ENCODE measurements around the gene DLX5. TPM values are rescaled to one million over a fixed set of nuclear protein-coding genes. Genes with fewer than 3 reads are reported as not detected.

DLX5 gene
- total RNA-seq, 3 donors from 2014 or later, result not detected

DNA sequence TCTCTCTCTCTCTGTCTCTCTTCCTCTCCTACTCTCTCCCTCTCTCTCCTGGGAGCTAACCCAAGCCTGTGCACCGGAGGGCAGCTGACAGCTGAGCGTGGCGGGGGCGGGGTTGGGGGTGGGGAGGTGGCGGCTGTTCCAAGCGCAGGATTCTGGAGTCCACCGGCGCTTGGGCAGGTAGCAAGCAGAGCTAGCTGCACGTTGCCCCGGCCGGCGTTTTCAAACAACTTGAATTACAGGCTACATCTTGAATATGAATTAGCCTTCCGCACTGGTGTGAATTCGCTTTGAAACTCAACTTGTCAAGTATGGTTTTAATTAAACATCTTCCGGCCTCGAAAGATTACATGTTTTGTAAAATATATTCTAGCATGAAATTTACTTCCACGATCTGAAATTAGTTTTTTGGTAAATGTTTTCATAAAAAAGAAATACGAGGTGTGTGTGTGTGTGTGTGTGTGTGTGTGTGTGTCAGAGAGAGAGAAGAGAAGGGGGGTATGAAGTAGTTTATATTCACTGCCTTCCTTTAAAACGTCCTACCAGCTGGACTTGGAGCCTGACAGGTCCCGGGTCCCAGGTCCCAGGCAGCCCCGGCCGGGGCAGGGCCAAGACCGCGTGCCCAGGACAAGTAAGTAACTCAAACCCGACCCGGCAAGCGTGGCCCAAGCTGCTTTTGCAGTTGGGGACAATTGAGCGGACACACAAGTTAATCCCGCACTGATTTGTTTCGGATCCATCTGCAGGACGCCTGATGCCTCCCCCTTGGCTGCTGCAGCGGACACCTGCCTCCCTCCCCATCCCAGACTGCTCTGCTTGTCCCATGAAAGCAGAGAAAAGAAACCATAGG is 28.3 kb downstream of the DLX5 start:
- Histone ChIP-seq H3K4me3 (no peak overlapping the region), H3K27ac (no peak overlapping the region), H3K9me3 (no peaks in the 10 kb centered on the region), H3K36me3 (no peaks in the 10 kb centered on the region), H3K4me1 (no peaks in the 10 kb centered on the region), H3K27me3 (peaks cover 3 to 100% of the 10 kb centered on the region in 2 donors)
- DNase-seq (ENCODE audit: low spot score in 2 of 2), result no peak
- TF ChIP-seq, protein P1, sequence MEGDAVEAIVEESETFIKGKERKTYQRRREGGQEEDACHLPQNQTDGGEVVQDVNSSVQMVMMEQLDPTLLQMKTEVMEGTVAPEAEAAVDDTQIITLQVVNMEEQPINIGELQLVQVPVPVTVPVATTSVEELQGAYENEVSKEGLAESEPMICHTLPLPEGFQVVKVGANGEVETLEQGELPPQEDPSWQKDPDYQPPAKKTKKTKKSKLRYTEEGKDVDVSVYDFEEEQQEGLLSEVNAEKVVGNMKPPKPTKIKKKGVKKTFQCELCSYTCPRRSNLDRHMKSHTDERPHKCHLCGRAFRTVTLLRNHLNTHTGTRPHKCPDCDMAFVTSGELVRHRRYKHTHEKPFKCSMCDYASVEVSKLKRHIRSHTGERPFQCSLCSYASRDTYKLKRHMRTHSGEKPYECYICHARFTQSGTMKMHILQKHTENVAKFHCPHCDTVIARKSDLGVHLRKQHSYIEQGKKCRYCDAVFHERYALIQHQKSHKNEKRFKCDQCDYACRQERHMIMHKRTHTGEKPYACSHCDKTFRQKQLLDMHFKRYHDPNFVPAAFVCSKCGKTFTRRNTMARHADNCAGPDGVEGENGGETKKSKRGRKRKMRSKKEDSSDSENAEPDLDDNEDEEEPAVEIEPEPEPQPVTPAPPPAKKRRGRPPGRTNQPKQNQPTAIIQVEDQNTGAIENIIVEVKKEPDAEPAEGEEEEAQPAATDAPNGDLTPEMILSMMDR (IDR thresholded peaks at IDR 0.05), result no peak
- no peak for TF ChIP-seq POLR2AphosphoS5 (IDR thresholded peaks at IDR 0.05)
- no peak for TF ChIP-seq POLR2A (IDR thresholded peaks at IDR 0.05)
- intact Hi-C loops (cut with DNase I; ENCODE audit: low total_unique reads), result no loop called here

DNA sequence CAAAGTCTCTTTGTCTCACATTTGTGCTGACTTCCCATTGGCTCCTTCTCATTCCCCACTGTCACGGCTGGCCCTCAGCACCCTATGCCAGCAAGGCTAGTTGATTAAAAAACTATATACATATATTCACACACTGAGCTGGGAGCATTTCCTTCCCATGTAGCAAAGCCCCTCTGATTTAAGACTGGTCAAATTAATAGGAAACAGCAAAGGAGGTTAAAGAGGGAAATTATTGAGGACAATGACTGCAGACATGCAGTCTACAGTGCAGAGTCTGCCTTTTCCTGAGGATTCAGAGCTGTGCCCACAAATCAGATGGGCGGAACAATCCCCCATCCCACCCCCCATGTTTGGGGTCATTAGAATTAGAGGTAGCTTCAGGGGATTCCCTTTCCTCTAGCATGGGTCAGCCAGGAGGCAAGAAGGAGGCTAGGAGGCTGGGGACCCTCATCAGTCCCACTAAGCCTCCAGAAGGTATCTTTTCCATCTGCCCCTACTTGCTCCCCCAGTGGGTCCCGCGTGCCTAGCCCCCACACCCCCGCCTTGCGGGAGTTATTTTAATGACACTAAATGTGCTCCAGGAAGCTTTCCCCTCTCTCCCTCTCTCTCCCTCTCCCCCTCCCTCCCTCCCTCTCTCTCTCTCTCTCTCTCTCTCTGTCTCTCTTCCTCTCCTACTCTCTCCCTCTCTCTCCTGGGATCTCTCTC is 29.1 kb downstream of the DLX5 start:
- no peaks in the 10 kb centered on the region for H3K4me1 ChIP-seq
- no peak overlapping the region for H3K4me3 ChIP-seq
- intact Hi-C loops (cut with DNase I; ENCODE audit: low total_unique reads), result no loop called here
- TF ChIP-seq POLR2A (IDR thresholded peaks at IDR 0.05) (no peak), POLR2AphosphoS5 (IDR thresholded peaks at IDR 0.05) (no peak)
- TF ChIP-seq, protein P1 (IDR thresholded peaks at IDR 0.05), result no peak
- no peaks in the 10 kb centered on the region for H3K9me3 ChIP-seq
- DNase-seq (ENCODE audit: low spot score in 2 of 2), result no peak
- no peak overlapping the region for H3K27ac ChIP-seq
- H3K36me3 ChIP-seq, result no peaks in the 10 kb centered on the region
- peaks cover 3 to 100% of the 10 kb centered on the region in 2 donors for H3K27me3 ChIP-seq

DNA sequence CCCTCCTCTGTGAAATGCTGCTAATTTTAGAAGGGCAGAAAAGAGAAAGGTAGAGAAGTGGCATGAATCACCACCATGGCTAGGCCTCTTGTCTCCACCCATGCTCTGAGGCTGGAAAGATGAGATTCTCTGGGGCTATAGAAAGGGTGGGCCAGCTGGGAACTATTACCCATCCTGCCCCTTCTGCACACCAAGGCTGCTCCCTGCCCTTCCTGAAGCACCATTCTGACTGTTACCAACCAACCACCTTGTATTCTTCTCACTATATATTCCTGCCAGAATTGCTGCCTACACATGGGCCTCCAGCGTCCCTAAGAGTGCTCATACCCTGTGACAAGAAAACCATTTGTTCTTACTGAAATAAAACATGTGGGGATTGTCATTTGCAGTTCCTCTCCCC is 30.7 kb downstream of the DLX5 start:
- no peak for DNase-seq (ENCODE audit: low spot score in 2 of 2)
- H3K36me3 ChIP-seq, result no peaks in the 10 kb centered on the region
- TF ChIP-seq, protein P1 (IDR thresholded peaks at IDR 0.05), result no peak
- TF ChIP-seq POLR2A (IDR thresholded peaks at IDR 0.05), result no peak
- no peak for TF ChIP-seq POLR2AphosphoS5 (IDR thresholded peaks at IDR 0.05)
- H3K9me3 ChIP-seq, result no peaks in the 10 kb centered on the region
- H3K4me3 ChIP-seq, result no peak overlapping the region
- intact Hi-C loops (cut with DNase I; ENCODE audit: low total_unique reads), result no loop called here
- H3K27me3 ChIP-seq, result peaks cover 3 to 100% of the 10 kb centered on the region in 2 donors
- no peak overlapping the region for H3K27ac ChIP-seq
- no peaks in the 10 kb centered on the region for H3K4me1 ChIP-seq

DNA sequence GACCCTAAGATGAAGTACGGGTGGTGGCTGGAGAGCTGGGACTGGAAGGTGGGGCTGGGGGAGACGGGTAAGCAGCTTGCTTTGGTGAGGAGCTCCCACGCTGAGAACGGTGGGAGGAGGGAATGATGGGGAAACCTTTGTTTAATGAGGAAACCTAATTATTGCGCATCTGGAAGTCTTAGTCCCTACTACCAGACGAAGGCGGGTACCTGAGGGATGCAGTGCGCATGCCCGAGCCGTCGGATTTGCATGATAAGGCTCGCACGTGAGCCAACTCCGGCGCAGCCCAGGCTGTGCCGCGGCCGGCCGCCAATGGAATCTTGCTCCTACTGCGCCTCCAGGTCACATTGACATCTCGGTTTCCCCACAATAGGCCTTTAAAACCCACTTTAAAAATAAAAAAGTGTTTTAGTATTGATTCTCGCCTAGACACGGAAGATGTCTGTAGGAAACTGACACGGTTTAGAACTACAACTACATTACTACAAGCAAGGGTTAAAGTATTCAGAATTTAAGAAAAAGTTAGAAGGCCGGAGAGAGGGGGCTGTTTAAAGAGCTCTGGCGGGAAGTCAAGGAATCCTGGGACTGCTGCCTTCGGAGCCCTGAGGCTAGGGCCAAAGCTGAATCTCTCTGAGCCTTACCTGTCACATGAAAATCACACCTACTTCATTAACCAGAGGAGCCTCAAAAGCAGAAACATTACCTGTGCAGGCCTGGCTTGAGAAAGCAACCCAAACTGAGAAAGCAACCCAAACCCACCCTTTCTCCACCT is 31.4 kb downstream of the DLX5 start:
- no peaks in the 10 kb centered on the region for H3K36me3 ChIP-seq
- peaks cover 3 to 100% of the 10 kb centered on the region in 2 donors for H3K27me3 ChIP-seq
- H3K4me3 ChIP-seq, result no peak overlapping the region
- TF ChIP-seq, protein P1 (IDR thresholded peaks at IDR 0.05), result no peak
- H3K9me3 ChIP-seq, result no peaks in the 10 kb centered on the region
- H3K27ac ChIP-seq, result no peak overlapping the region
- intact Hi-C loops (cut with DNase I; ENCODE audit: low total_unique reads), result no loop called here
- H3K4me1 ChIP-seq, result no peaks in the 10 kb centered on the region
- no peak for DNase-seq (ENCODE audit: low spot score in 2 of 2)
